Measurements from ENCODE around the gene TNP2.
"Not testable (repeated sequence)": the region's sequence is repeated elsewhere in the genome, so short reads cannot be mapped to it uniquely, and the experiment has no call there.

TNP2 gene

DNA sequence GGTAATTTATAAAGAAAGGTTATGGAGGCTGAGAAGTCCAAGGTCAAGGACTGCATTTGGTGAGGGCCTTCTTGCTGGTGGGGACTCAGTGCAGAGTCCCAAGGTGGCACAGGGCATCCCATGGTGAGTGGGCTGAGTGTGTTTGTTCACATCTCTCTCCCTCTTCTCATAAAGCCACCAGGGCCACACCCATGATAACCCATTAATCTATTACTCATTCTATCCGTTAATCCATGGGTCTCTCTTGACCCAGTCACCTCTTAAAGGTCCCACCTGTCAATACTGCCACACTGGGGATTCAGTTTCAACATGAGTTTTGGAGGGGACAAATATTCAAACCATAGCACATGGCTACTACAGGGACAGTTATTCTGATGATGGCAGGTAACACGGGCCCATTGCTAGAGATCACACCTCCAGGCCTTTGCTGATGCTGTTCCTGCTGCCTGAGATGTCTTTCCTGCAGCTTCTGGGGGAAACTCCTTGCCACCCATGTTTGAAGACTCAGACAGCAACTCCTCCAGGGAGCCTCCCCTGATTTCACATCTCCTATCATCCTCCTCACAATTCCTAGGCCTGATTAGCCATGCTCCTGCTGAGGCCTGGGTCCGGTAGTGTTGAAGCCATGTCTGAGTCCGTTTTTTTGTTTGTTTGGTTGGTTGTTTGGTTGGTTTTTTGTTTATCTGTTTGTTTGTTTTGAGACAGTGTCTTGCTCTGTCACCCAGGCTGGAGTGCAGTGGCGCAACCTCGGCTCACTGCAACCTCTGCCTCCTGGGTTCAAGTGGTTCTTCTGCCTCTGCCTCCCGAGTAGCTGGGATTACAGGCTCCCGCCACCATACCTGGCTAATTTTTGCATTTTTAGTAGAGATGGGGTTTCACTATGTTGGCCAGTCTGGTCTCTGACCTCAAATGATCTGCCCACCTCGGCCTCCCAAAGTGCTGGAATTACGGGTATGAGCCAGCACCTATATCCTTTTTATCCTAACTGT lies 29.2 kb downstream of the TNP2 start:
- DNase-seq = no peak

DNA sequence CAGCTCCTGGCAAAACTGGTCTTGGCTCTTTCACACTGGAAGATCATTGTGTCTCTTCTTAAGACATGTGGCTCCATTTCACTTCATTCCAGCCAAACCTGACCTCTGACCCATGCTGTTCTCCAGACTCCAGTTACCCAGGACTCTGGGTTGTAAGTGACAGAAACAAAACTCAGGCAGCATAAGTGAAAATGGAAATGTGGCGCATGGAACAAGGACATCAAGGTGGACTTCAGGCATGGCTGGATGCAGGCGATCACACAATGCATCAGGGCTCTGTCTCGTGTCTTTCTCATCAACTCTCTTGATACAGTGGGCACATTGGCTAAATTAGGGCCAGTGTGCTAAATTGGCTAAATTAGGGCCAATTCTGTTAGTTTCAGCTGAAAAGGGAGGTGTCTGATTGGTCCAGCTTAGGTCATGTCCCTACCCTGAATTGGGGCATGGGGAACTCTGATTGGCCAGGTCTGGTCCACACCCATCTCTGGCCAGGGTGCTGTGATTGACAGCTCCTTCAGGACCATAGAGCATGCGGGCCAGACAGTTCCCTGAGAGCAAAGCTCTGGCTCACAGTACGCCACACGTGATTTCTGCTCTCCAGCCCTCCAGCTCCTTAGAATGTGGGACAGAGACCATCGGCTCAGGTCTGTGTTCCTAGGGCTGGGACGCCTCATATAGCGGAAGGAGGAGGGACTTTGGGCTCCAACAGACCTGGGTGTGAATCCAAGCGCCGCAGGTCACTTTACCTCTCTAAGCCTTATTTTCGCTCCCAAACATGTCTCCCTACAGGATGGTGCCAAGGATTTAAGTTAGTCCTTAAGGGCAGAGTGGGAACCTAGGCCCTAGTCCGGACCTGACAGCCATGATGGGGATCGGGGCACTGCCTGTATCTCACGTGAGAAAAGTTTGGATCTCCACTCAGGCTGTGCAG lies 30.6 kb downstream of the TNP2 start:
- no peak for DNase-seq

DNA sequence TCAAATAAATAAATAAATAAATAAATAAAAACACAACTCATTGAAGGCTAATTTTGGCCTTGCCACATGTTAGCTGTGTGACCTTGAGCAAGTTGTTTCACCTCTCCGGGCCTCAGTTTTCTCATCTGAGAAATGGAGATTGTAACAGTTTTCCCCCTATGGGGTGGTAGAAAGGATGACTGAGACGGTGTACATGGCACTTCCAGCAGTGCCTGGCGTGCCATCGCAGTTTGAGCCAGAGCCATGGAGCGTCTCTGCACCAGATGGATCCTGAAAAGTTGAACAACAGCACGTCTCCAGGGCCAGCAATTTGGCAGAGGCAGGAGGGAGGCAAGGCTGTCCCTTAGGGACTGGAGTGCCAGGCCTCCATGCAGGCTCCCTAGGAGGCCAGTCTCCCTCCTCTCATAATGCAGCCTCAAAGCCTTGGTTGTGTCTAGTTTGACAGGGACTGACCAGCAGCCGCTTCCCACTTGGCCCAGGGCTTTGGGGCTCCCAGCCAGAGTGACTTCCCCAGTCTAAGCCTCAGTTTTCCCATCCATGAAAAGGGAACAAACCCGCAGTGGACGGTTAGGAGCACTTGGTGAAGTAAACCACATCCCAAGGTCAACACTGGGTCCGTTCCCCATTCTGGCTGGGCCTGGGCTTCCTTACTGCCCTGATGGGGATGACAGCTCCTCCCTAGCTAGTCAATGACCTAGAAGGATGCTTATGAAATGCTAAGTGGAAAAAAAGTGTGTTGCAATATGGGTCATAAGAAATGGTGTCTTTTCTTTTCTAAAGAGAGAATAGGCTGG lies 32.5 kb downstream of the TNP2 start:
- DNase-seq = no peak

DNA sequence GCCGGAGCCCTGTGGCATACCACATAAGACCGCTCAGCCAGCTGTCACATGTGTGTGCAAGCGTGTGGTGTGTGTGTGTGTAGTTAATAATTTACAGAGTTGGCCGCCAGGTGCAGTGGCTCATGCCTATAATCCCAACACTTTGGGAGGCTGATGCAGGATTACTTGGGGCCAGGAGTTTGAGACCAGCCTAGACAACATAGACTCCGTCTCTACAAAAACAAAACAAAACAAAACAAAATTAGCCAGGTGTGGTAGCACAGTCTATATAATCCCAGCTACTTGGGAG lies 33.5 kb downstream of the TNP2 start:
- DNase-seq = no peak

DNA sequence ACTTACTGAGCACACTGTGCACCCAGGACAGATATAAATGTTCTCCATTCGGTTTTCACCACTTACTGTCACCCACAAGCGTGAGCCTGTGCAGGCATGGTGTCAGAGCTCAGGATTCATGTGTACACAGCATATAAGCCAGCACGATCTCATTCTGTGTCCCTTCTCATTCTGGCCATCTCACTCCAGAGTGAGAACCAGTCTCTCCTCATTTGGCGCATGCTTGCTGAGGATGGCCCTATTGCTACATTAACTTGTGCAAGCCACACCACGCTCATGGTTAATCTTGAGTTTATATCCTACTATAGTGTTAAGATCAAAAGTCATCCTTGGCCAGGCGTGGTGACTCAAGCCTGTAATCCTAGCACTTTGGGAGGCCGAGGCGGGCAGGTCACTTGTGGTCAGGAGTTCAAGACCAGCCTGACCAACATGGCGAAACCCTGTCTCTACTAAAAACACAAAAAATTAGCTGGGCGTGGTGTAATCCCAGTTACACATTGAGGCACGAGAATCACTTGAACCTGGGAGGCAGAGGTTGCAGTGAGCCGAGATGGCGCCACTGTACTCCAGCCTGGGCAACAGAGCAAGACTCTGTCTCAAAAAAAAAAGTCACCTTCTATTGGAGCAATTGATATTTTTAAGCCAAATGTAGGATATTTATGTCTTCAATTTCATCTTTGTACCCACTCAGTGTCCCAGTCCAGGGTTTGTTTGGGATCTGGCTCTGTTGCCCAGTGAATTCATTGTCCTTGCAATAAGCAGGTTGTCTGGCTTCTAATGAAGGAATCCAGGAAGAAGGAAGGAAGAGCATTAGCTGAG lies 34.0 kb downstream of the TNP2 start:
- no peak for DNase-seq

DNA sequence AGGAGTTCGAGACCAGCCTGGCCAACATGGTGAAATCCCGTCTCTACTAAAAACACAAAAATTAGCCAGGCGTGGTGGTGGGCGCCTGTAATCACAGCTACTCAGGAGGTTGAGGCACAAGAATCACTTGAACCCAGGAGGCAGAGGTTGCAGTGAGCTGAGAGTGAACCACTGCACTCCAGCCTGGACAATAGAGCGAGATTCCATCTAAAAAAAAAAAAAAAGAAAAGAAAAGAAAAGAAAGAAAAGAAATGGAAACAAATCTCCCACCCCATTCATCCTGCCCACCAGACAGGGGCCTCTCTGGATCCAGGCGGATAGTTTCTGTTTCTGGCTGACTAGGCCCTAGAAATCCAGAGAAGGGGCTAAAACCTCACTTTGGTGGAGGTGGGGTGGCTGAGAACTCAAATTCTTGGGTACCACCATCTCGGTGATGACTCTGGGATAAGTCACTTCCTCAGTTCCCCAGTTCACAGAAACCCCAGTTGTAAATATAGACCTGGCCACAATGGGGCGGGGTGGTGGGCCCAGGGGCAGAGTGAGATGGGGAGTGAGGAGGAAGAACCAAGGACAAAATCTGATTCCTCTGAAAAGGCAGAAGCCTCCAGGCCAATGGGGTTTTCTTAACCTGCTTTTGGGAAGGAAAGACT lies 35.3 kb downstream of the TNP2 start:
- no peak for DNase-seq

DNA sequence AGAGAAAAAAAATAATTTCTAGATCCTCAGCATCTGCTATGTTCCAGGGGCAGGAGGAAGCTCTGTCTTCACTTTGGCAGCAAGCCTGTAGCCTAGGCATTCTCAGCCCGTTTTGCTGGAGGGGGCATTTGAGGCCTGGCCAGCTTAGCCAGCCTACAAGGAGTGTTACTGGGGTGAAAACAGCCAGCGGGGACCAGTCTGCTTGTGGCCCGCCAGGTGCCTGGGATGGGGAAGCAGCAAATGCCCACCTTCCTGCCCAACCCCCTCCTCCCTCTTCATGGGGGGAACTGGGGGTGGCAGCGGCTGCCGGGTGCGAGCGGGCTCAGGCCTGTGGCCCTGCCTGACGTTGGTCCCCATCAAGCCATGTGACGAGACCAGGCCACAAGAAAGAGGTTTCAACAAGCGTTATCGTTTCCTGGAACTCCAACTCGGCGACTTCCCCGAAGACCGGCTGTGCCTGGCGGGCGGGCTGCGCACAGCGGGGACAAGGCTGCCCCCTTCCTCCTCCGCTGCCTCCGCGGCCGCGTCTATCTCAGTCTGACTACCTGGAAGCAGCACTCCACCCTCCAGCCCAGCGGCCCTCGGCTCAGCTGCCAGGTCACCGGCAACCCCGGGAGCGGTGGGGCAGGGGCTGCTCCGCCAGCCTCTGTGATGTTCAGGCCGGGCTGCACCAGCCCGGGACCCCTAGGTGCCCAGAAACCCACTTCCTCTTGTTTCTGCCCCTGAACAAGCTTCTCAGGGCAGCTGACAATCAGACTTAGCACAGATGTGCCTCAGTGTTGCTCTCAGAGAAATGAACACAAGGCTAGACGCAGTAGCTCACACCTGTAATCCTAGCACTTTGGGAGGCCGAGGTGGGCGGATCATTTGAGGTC lies 36.0 kb downstream of the TNP2 start:
- no peak for DNase-seq

DNA sequence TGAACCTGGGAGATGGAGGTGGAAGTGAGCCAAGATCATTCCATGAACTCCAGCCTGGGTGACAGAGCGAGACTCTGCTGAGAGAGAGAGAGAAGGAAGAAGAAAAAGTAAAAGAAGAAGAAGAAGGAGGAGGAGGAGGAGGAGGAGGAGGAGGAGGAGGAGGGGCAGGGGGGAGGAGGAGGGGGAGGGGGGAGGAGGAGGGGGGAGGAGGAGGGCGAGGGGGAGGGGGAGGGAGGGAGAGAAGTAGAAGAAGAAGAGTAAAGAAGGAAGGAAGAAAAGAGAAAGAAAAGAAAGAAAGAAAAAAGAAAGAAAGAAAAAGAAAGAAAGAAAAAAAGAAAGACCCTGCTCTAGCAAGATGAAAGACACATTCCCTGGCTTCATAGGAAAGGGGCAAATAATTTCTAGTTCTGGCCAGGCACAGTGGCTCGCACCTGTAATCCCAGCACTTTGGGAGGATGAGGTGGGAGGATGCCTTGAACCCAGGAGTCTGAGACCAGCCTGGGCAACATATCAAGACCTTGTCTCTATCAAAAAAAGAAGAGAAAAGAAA lies 36.7 kb downstream of the TNP2 start:
- DNase-seq = no peak

DNA sequence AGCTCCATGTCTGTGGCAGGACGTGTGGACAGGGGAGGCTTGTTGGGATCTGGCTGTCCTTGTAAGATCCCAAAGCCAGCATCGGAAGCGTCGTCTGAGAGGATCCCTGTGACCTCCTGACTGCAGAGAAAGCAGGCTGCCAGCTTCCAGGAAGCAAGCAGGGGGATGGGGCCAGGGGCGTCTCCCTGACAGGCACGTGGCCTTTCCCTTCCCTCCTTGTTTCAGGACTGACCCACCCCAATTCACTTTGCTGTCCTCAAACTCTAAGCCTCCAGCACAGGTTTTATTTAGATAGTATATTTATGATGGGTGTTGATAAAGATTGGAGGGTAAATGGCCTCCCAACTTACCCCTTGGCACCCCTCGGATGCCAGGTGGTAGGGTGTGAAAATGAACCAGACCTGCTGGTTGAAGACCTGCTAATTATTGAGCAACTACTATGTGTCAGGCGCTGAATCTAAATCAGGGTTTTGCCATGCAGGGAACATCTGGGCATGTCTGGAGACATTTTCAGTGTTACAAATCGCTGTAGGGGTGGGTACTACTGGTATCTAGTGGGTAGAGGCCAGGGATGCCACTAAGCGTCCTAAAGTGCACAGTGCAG lies 37.7 kb downstream of the TNP2 start:
- no peak for DNase-seq

DNA sequence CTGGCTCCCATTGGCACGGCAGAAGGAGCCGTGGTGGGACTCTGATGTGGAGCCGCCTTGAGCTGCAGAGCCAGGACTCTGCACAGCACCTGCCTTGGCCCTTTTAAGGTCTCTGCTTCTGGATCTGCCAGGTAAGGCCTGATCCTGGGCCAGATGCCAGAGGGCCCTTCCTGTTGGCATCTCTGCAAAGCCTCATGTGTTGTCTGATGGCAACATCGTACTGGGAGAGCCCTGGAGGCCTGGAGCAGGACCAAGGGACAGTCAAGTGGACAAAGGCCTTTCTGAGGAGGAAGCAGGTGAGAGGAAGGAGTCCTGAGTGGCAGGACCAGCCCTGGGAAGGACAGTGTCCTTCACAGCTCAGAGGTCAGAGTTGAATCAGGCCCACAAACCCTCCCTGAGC lies 39.2 kb downstream of the TNP2 start:
- no peak for DNase-seq

DNA sequence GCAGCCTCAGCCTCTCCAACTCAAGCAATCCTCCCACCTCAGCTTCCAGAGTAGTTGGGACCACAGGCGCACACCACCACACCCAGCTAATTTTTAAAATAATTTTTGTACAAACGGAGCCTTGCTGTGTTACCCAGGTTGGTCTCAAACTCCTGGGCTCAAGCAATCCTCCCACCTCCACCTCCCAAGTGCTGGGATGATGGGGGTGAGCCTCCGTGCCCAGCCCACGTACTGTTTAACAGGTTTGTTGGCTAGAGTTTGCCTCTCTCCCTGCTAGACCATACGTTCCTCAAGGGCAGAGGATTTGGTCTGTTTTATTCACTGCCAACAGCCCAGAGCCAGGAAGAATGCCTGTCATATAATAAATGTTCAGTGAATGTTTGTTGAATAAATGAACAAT lies 39.7 kb downstream of the TNP2 start:
- DNase-seq = no peak

DNA sequence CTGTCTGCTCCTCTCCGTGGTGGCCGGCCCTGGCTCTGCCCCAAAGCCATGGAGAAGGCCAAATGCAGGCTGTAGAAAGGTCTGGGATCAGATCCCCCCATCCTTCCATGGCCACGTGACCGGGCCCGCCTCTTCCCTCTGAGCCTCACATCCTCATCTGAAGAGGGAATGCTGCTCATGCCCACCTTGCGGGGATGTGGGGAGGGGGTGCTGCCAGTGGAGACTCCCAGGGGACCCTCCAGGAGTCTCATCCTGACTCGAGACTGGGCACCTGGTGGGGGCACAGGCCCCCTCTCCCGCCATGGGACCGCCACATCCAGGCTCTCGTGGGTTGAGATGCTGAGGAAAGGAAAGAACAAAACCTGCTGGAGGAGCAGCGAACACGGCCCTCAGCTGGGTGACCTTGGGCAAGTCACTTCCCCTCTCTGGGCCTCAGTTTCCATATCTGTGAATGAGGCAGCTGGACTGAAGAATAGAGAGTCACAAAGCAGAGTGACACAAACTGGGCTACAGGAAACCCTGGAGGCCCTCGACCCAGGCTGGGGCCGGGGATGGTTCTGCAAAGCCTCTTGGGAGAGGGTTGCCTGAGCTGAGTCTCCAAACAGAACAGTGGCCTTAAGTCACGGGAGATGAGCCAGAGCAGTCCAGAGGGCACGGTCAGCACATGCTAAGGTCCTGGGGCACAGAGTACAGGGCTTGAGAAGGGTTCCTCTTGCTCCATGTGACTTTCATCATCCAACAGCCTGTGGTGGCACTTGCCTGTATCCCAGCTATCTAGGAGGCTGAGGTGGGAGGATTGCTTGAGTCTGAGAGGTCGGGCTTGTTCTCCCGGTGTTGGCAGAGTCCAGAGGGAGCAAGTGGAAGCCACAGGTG lies 43.2 kb downstream of the TNP2 start:
- DNase-seq = no peak

DNA sequence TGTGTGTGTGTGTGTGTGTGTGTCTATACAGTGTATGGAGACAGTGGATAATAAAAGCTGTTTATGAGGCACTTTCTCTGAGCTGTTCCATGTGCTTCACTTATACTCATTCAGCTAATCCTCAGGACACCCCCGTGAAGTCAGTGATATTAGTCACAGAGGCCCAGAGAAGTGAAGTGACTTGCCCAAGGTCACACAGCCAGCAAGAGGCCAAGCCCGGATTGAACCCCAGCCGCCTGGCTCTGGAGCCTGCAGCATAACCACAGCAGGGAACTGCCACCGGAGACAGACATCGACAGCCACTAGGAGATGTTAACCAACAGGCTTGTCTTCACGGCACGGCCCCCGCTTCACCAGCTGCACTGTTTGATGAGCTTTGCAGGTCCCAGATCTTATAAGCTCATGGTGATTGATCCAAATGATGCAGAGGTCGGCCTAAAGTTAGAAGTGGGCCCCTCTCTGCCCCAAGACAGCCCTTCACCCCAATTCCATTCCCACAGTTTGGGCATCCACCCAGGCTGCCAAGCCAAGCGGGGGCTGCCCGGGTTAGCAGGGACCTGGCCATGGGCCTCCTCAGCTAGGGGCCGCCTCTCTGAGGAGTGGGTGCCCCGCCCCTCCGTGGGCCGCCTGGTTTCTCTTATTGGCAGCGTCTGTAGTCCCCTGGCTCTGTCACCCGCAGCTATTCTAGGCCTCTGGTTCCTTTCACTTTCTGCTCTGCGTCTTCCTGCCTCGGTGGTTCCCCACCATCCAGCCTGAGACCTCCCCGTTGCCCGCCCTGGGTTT lies 44.0 kb downstream of the TNP2 start:
- DNase-seq = no peak

DNA sequence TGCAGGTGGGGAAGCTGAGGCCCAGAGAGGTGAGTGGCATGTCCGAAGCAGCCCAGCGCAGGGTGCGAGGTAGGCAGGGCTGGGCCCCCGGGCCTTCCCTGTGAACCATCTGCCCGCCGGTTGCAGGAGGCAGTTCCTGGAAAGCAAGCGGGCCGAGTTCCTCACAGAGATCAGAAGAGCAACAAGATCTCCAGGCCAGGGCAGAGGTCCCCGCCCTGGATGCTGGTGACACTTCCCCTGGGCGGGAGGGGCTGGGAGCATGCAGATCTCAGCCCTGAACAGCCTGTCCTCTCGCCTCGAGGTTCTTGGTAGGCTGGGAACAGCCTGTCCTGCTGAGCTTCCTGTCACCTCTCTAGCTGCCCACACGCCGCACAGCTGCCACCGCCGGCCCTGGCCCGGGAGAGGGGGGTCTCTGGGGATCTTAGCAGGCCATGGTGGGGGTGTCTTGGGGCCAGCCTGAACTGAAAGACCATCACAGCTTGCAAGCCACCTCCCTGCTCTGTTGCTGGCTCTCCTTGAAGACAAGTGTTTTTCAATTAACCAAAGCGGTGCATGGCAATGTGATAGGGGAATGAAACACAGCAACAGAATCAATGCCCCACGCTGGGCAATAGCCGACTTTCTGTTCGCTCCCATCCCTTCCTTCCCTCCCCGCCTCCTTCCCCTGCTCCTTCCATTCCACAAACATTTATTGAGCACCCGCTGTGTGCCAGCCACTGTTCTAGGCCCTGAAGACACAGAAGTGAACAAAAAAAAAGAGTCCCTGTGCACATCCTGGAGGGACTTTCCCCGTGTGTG lies 44.8 kb downstream of the TNP2 start:
- DNase-seq = no peak

DNA sequence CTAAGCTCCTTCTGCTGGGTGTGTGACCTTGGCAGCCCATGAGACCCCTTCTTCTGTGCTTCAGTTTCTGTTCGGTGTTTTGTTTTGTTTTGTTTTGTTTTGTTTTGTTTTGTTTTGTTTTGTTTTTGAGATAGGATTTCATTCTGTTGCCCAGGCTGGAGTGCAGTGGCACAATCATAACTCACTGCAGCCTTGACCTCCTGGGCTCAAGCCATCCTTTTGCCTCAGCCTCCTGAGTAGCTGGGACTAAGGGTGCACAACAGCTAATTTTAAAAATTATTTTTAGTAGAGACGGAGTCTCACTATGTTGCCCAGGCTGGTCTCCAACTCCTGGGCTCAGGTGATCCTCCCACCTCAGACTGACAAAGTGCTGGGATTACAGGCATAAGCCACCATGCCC lies 48.6 kb downstream of the TNP2 start:
- DNase-seq = not testable (repeated sequence)

DNA sequence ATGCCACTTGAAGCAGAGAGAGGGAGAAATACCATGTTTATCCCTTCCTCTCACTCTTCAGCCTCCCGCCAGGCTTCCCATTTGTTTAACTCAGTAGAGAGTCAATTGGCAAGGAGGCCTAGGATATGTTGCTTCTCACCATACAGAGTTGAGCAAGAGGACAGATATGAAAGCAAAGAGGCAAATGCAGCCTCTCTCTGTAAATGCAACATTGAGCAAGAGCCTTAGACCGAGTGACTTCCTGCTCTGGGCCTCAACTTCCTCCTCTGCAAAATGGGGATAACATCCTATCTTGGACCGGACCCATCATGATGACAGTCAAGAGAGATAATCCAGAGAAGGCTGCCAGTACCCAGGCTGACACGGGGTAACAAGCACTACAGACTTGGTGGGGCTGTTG lies 49.9 kb downstream of the TNP2 start:
- DNase-seq = no peak

DNA sequence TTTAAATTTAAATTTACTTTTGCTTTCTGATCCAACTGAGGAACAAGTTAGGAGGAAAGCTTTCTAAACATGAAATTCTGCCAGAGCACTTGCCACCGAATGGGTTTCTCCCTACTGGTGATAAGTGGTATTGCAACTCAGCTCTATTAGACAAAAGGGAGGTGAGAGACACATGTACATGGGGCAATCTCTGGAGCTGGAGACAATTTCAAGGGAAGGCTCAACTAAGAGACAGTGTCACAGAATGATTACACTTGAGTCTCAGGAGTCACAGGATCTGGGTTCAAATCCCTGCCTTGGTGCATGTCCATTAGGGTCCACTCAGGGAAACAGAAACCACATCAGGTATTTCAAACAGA lies 50.5 kb downstream of the TNP2 start:
- no peak for DNase-seq

Data from SW 1271 (cell line).